Immature natural killer cell (primary cell): ENCODE data around the gene TTYH1. TPM values are rescaled to one million over a fixed set of nuclear protein-coding genes. Genes with fewer than 3 reads are reported as not detected.
"Not testable (repeated sequence)": the region's sequence is repeated elsewhere in the genome, so short reads cannot be mapped to it uniquely, and the experiment has no call there.

ENCODE experiments used
- DNase-seq, 3 donors: peaks; one replicate each; pipeline ENCODE4 v3.0.0; 2022; ENCODE audit warnings: mixed read lengths in 1 of 3
- H3K27ac Mint-ChIP-seq, 6 donors: one replicate each; pipeline ENCODE4 v1.8.0; 2020; ENCODE audit warnings: mixed read lengths in 6 of 6, mild to moderate bottlenecking in 5 of 6, inconsistent platforms in 4 of 6, moderate library complexity in 3 of 6
- H3K27me3 Mint-ChIP-seq, 3 donors: one replicate each; pipeline ENCODE4 v1.8.0; 2020 to 2021; ENCODE audit warnings: low read depth in 3 of 3, mild to moderate bottlenecking in 3 of 3, mixed read lengths in 3 of 3, moderate library complexity in 3 of 3, inconsistent platforms in 1 of 3
- H3K36me3 Mint-ChIP-seq, 3 donors: one replicate each; pipeline ENCODE4 v1.8.0; 2020; ENCODE audit warnings: mixed read lengths in 3 of 3, inconsistent platforms in 2 of 3, mild to moderate bottlenecking in 2 of 3
- H3K4me1 Mint-ChIP-seq, 2 donors: one replicate each; pipeline ENCODE4 v1.8.0; 2020; ENCODE audit warnings: inconsistent platforms in 2 of 2, mild to moderate bottlenecking in 2 of 2, mixed read lengths in 2 of 2, moderate library complexity in 1 of 2
- H3K4me3 Mint-ChIP-seq, 5 donors: one replicate each; pipeline ENCODE4 v1.8.0; 2020; ENCODE audit warnings: mild to moderate bottlenecking in 5 of 5, mixed read lengths in 5 of 5, inconsistent platforms in 3 of 5, moderate library complexity in 3 of 5
- H3K9me3 Mint-ChIP-seq, 6 donors: one replicate each; pipeline ENCODE4 v1.8.0; 2020; ENCODE audit warnings: mild to moderate bottlenecking in 6 of 6, mixed read lengths in 6 of 6, inconsistent platforms in 4 of 6, moderate library complexity in 3 of 6
- polyA plus RNA-seq, 3 donors: library from polyadenylated mRNA; unstranded; fragments of 300-500 nt; fragmentation: Illumina TruSeq; gene quantifications; one replicate each; pipeline ENCODE4 v1.2.3, GENCODE V29; 2021

TTYH1 gene
- polyA plus RNA-seq, 3 donors from 2014 or later = 0.48 to 1.5 TPM; not detected in 1

GRCh38 chr19:54464044-54464629 is 48.9 kb downstream of the TTYH1 start:
- peaks cover 27 to 35% (median 28%) of the 10 kb centered on the region in 3 donors for H3K27me3 Mint-ChIP-seq
- peak overlapping the region; percentile 87 to 98 (median 94) for H3K27ac Mint-ChIP-seq
- peaks cover 0 to 2% (median 0%) of the 10 kb centered on the region in 6 donors for H3K9me3 Mint-ChIP-seq
- H3K36me3 Mint-ChIP-seq = peaks cover under 1 to 4% (median 4%) of the 10 kb centered on the region in 3 donors
- H3K4me3 Mint-ChIP-seq = peak overlapping the region; percentile 85 to 96 (median 92)
- H3K4me1 Mint-ChIP-seq = peaks cover 22 to 26% of the 10 kb centered on the region in 2 donors
- DNase-seq = peak; percentile 78 to 85 (median 84)

GRCh38 chr19:54464630-54465425 is 49.6 kb downstream of the TTYH1 start:
- Mint-ChIP-seq H3K9me3 (peaks cover 0 to 2% (median 0%) of the 10 kb centered on the region in 6 donors), H3K36me3 (peaks cover 0 to 4% (median 0%) of the 10 kb centered on the region in 3 donors), H3K27me3 (peaks cover 29 to 37% (median 31%) of the 10 kb centered on the region in 3 donors), H3K4me3 (peak overlapping the region; percentile 85 to 96 (median 92)), H3K27ac (peak overlapping the region; percentile 87 to 98 (median 94)), H3K4me1 (peaks cover 15 to 22% of the 10 kb centered on the region in 2 donors)
- peak; percentile 78 to 82 (median 81) for DNase-seq

- Mint-ChIP-seq H3K36me3 (peaks cover 0 to 4% (median 0%) of the 10 kb centered on the region in 3 donors), H3K9me3 (peaks cover 0 to 2% (median 0%) of the 10 kb centered on the region in 6 donors), H3K27me3 (peaks cover 34 to 39% (median 37%) of the 10 kb centered on the region in 3 donors), H3K4me1 (peaks cover 20 to 27% of the 10 kb centered on the region in 2 donors), H3K27ac (peak overlapping the region in 2 of 6 donors; percentile 75 to 83), H3K4me3 (peak overlapping the region; percentile 52 to 62 (median 60))
- no peak for DNase-seq
These were observed 50.3 kb downstream of the TTYH1 start for GRCh38 chr19:54465426-54466109.

- not testable (repeated sequence) for DNase-seq, H3K9me3 Mint-ChIP-seq, H3K36me3 Mint-ChIP-seq
- Mint-ChIP-seq H3K27me3 (peaks cover 35 to 41% (median 39%) of the 10 kb centered on the region in 3 donors), H3K4me1 (peaks cover 24 to 30% of the 10 kb centered on the region in 2 donors), H3K4me3 (peak overlapping the region; percentile 52 to 62 (median 60)), H3K27ac (peak overlapping the region in 1 of 6 donors; percentile 75)
These were observed 50.8 kb downstream of the TTYH1 start for GRCh38 chr19:54466110-54466480.

- Mint-ChIP-seq H3K4me1 (peaks cover 13% of the 10 kb centered on the region in 2 donors), H3K36me3 (no peaks in the 10 kb centered on the region), H3K4me3 (no peak overlapping the region), H3K9me3 (no peaks in the 10 kb centered on the region), H3K27ac (no peak overlapping the region), H3K27me3 (peaks cover 20 to 29% (median 28%) of the 10 kb centered on the region in 3 donors)
- DNase-seq = no peak
These were observed 54.3 kb downstream of the TTYH1 start for GRCh38 chr19:54469496-54469934.

GRCh38 chr19:54470276-54470887 is 55.1 kb downstream of the TTYH1 start:
- Mint-ChIP-seq H3K36me3 (no peaks in the 10 kb centered on the region), H3K4me1 (peaks cover 11% of the 10 kb centered on the region in 2 donors), H3K27me3 (peaks cover 22 to 29% (median 28%) of the 10 kb centered on the region in 3 donors), H3K9me3 (no peaks in the 10 kb centered on the region), H3K4me3 (peak overlapping the region in 4 of 5 donors; percentile 2 to 47 (median 28)), H3K27ac (no peak overlapping the region)
- no peak for DNase-seq

GRCh38 chr19:54470991-54471782 is 55.9 kb downstream of the TTYH1 start:
- H3K9me3 Mint-ChIP-seq = no peaks in the 10 kb centered on the region
- no peak for DNase-seq
- H3K4me1 Mint-ChIP-seq = peaks cover 10 to 11% of the 10 kb centered on the region in 2 donors
- peak overlapping the region in 3 of 5 donors; percentile 2 to 47 (median 31) for H3K4me3 Mint-ChIP-seq
- H3K27me3 Mint-ChIP-seq = peaks cover 22 to 27% (median 25%) of the 10 kb centered on the region in 3 donors
- H3K27ac Mint-ChIP-seq = no peak overlapping the region
- H3K36me3 Mint-ChIP-seq = no peaks in the 10 kb centered on the region

- Mint-ChIP-seq H3K27ac (peak within 1 kb of the TSS in 1 of 6 donors; percentile 32), H3K4me1 (peaks cover 10 to 11% of the 10 kb centered on the region in 2 donors), H3K9me3 (no peaks in the 10 kb centered on the region), H3K4me3 (peak within 1 kb of the TSS in 1 of 5 donors; percentile 26), H3K36me3 (no peaks in the 10 kb centered on the region), H3K27me3 (peaks cover 21 to 25% (median 23%) of the 10 kb centered on the region in 3 donors)
- no peak for DNase-seq
These were observed 58.0 kb downstream of the TTYH1 start, which contains the start of gene CDC42EP5 for GRCh38 chr19:54473071-54473891. Gene CDC42EP5, minus strand, starts transcription at chr19:54473296. Its CDS starts 7,749 bp downstream, at chr19:54465547.

- Mint-ChIP-seq H3K36me3 (no peaks in the 10 kb centered on the region), H3K27me3 (peaks cover 23 to 27% (median 24%) of the 10 kb centered on the region in 3 donors), H3K9me3 (no peaks in the 10 kb centered on the region), H3K27ac (no peak overlapping the region), H3K4me1 (peaks cover 13 to 14% of the 10 kb centered on the region in 2 donors), H3K4me3 (no peak overlapping the region)
- no peak for DNase-seq
These were observed 58.7 kb downstream of the TTYH1 start for GRCh38 chr19:54473892-54474372.

- Mint-ChIP-seq H3K36me3 (no peaks in the 10 kb centered on the region), H3K27me3 (peaks cover 12 to 18% (median 13%) of the 10 kb centered on the region in 3 donors), H3K4me1 (peaks cover 17 to 23% of the 10 kb centered on the region in 2 donors), H3K4me3 (no peak overlapping the region), H3K27ac (no peak overlapping the region), H3K9me3 (no peaks in the 10 kb centered on the region)
- DNase-seq = no peak
These were observed 60.4 kb downstream of the TTYH1 start for GRCh38 chr19:54475706-54476105.

- Mint-ChIP-seq H3K27me3 (peaks cover 11 to 20% (median 16%) of the 10 kb centered on the region in 3 donors), H3K4me3 (no peak overlapping the region), H3K4me1 (peaks cover 26 to 36% of the 10 kb centered on the region in 2 donors), H3K36me3 (no peaks in the 10 kb centered on the region), H3K9me3 (no peaks in the 10 kb centered on the region), H3K27ac (no peak overlapping the region)
- DNase-seq = no peak
These were observed 62.4 kb downstream of the TTYH1 start for GRCh38 chr19:54477650-54478049.
